ENCODE measurements around the gene RPS6KC1.

- TF ChIP-seq CTCF (IDR thresholded peaks at IDR 0.05): no peak
- TF ChIP-seq EZH2 (IDR thresholded peaks at IDR 0.05; ENCODE audit: borderline replicate concordance, insufficient read depth, low read depth, low read length, poor library complexity, severe bottlenecking): no peak
Observed at GRCh38 chr1:213083112-213083445, 32.0 kb downstream of the RPS6KC1 start.
